H54 (cell line): ENCODE measurements around the gene CDH23.

Source experiments
- DNase-seq: peaks from one replicate; pipeline ENCODE4 v3.0.0; 2011; ENCODE audit warnings: low spot score, mixed read lengths; ENCODE audit not compliant: insufficient read length
- FAIRE-seq: peaks from 3 replicates; lab custom pipeline; 2011; peaks lifted over from hg19 to GRCh38; lab: Jason Lieb, UNC
- POLR2A ChIP-seq: IDR thresholded peaks from 2 replicates; pipeline ENCODE4 v1.6.1; 2011; ENCODE audit warnings: low read depth, mild to moderate bottlenecking, low read length

The CDH23 gene

GRCh38 chr10:71536332-71536731 is 139.6 kb downstream of the CDH23 start:
- no peak for TF ChIP-seq POLR2A
- FAIRE-seq = no peak
- peak; percentile 59 for DNase-seq

GRCh38 chr10:71537125-71537524 is 140.4 kb downstream of the CDH23 start:
- no peak for FAIRE-seq
- DNase-seq = no peak
- no peak for TF ChIP-seq POLR2A

GRCh38 chr10:71537681-71538080 is 141.0 kb downstream of the CDH23 start:
- no peak for FAIRE-seq
- no peak for TF ChIP-seq POLR2A
- DNase-seq = no peak

GRCh38 chr10:71538608-71539260 is 142.0 kb downstream of the CDH23 start:
- DNase-seq (no peak), FAIRE-seq (no peak)
- TF ChIP-seq POLR2A = no peak

GRCh38 chr10:71539442-71540118 is 142.9 kb downstream of the CDH23 start:
- TF ChIP-seq POLR2A = no peak
- FAIRE-seq = no peak
- no peak for DNase-seq

- FAIRE-seq (no peak), DNase-seq (no peak)
- TF ChIP-seq POLR2A = no peak
Measured at GRCh38 chr10:71542478-71542877, 145.8 kb downstream of the CDH23 start.

- no peak for TF ChIP-seq POLR2A
- DNase-seq = no peak
- FAIRE-seq = no peak
Measured at GRCh38 chr10:71543608-71544170, 147.0 kb downstream of the CDH23 start.

GRCh38 chr10:71545001-71545400 is 148.3 kb downstream of the CDH23 start:
- TF ChIP-seq POLR2A = no peak
- DNase-seq = no peak
- FAIRE-seq = no peak

- TF ChIP-seq POLR2A = no peak
- no peak for FAIRE-seq
- DNase-seq = no peak
Measured at GRCh38 chr10:71546220-71546619, 149.5 kb downstream of the CDH23 start.

GRCh38 chr10:71547312-71547711 is 150.6 kb downstream of the CDH23 start:
- TF ChIP-seq POLR2A = no peak
- DNase-seq = no peak
- FAIRE-seq = no peak

- FAIRE-seq = peak; percentile 76
Measured at GRCh38 chr10:71547876-71548846, 151.4 kb downstream of the CDH23 start.

GRCh38 chr10:71549766-71550533 is 153.2 kb downstream of the CDH23 start:
- DNase-seq (no peak), FAIRE-seq (no peak)
- no peak for TF ChIP-seq POLR2A

More at GRCh38 chr10:71547876-71548846, 151.4 kb downstream of the CDH23 start:
- TF ChIP-seq POLR2A = no peak
- peak; percentile 80 for DNase-seq

- no peak for FAIRE-seq
- no peak for DNase-seq
- no peak for TF ChIP-seq POLR2A
Measured at GRCh38 chr10:71550628-71551027, 153.9 kb downstream of the CDH23 start.
